ENCODE measurements around the gene SMTNL2.

DNA sequence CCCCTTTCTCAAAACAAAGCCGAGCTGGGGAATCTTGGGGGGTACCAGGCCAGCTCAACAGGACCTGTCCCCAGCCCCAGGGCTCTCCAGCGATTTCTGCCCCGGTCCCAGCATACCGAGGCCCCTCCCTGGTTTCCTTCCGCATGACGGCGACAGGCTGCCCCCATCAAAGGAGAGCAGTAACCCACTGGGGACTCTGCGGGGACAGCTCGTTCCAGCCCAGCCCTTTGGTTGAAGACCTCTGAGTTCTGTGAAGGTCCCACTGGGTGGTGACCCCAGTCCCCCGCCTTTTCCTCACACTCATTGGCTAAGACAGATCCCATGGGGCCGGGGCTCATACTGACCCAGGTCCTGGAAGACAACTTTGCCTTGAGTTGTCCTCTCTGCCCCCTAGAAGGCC, 4.1 kb downstream of the SMTNL2 start:
- TF ChIP-seq, protein P1, sequence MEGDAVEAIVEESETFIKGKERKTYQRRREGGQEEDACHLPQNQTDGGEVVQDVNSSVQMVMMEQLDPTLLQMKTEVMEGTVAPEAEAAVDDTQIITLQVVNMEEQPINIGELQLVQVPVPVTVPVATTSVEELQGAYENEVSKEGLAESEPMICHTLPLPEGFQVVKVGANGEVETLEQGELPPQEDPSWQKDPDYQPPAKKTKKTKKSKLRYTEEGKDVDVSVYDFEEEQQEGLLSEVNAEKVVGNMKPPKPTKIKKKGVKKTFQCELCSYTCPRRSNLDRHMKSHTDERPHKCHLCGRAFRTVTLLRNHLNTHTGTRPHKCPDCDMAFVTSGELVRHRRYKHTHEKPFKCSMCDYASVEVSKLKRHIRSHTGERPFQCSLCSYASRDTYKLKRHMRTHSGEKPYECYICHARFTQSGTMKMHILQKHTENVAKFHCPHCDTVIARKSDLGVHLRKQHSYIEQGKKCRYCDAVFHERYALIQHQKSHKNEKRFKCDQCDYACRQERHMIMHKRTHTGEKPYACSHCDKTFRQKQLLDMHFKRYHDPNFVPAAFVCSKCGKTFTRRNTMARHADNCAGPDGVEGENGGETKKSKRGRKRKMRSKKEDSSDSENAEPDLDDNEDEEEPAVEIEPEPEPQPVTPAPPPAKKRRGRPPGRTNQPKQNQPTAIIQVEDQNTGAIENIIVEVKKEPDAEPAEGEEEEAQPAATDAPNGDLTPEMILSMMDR (conservative IDR thresholded peaks at IDR 0.05; ENCODE audit: low read depth, low read length) = no peak
- TF ChIP-seq EZH2 (IDR thresholded peaks at IDR 0.05; ENCODE audit: low read length, unreplicated experiment) (no peak), EZH2phosphoT487 (IDR thresholded peaks at IDR 0.05; ENCODE audit: borderline replicate concordance, low read length) (no peak)

Data from PC-3 (cell line).